Right lobe of liver (tissue), 6 donors: ENCODE results near the gene BOD1. TPM values are rescaled to one million over a fixed set of nuclear protein-coding genes. Genes with fewer than 3 reads are reported as not detected.

Source experiments
- ATAC-seq, 4 donors: fragments of 200-7000 bp; cut with Tn5 transposase; one replicate each; pipeline ENCODE4 v1.9.1; 2020; ENCODE audit warnings: mild to moderate bottlenecking in 4 of 4, moderate library complexity in 4 of 4
- DNase-seq, 3 donors: peaks; one replicate each; pipeline ENCODE4 v3.0.0-alpha.2; 2020
- H3K27ac ChIP-seq, 3 donors: fragments of 200-600 bp; one replicate each; pipeline ENCODE4 v1.8.0; 2022
- H3K27me3 ChIP-seq, 2 donors: fragments of 200-600 bp; one replicate each; pipeline ENCODE4 v1.8.0; 2022
- H3K36me3 ChIP-seq, 4 donors: fragments of 200-600 bp; sonication (generic) in 1 of 4; one replicate each; pipeline versions ENCODE4 v1.5.1 to v1.8.0; 2017 to 2022; ENCODE audit warnings: control low read depth in 1 of 4
- H3K4me1 ChIP-seq, 4 donors: fragments of 200-600 bp; sonication (generic) in 1 of 4; one replicate each; pipeline versions ENCODE4 v1.5.1 to v1.8.0; 2017 to 2022; ENCODE audit warnings: control low read depth in 1 of 4
- H3K4me3 ChIP-seq, 3 donors: fragments of 200-600 bp; one replicate each; pipeline ENCODE4 v1.8.0; 2022
- H3K9me3 ChIP-seq, 4 donors: fragments of 200-600 bp; sonication (generic) in 1 of 4; one replicate each; pipeline versions ENCODE4 v1.5.1 to v1.8.0; 2017 to 2022; ENCODE audit warnings: control low read depth in 1 of 4
- CTCF ChIP-seq, 4 donors: fragments of 200-600 bp in 3 of 4; fragments of 450-650 bp in 1 of 4; IDR thresholded peaks; one replicate each; pipeline versions ENCODE4 v1.5.1 to v1.8.0; 2016 to 2022; ENCODE audit warnings: antibody characterized with exemption in 4 of 4, mild to moderate bottlenecking in 2 of 4
- POLR2A ChIP-seq: fragments of 450-650 bp; IDR thresholded peaks from one replicate; pipeline ENCODE4 v1.6.1; 2017; ENCODE audit warnings: antibody characterized with exemption, mild to moderate bottlenecking
- WGBS: methylation state at CpG from one replicate; pipeline ENCODE4 v1.1.6; 2018; ENCODE audit warnings: low coverage, low lambda C conversion rate; ENCODE audit not compliant: insufficient coverage; ENCODE audit errors: missing lambda C conversion rate; 5-methylcytosine and 5-hydroxymethylcytosine counted together
- intact Hi-C, 2 donors: fragments of 100-400 bp; cut with DNase I; formaldehyde crosslinking; loops; one replicate each; pipeline versions ENCODE4 v1.11.2 to v1.14.1; 2022
- total RNA-seq, 6 experiments: library from RNA; depleted of rRNA in 2 of 6; stranded (reverse); fragments of >200 nt in 2 of 6; fragmentation: NEBNext Ultra II Directional in 3 of 6; extraction: Animal tissue kit (Norgen Biotek cat#: 25700) in 3 of 6; gene quantifications; one replicate each; pipeline versions ENCODE4 v1.1.0 to v1.2.4, GENCODE V29; 2016 to 2023
- donor health status: DM: no; HTN: yes; CAD: no.
- donor health status: DM: no; HTN: no; CAD: no.
- donor health status: DM: no; HTN: no; CAD: no.
- donor health status: DM: no; HTN: yes; CAD: no.
- donor health status: DM: no; HTN: yes; CAD: no.

BOD1 gene
- total RNA-seq, 6 experiments from 2014 or later = 15.3 to 24.3 (median 19.2) TPM

- H3K27me3 ChIP-seq = no peaks in the 10 kb centered on the region
- H3K9me3 ChIP-seq = no peaks in the 10 kb centered on the region
- intact Hi-C loops = no loop called here
- peaks cover 0 to 24% (median 11%) of the 10 kb centered on the region in 4 donors for H3K4me1 ChIP-seq
- no peaks in the 10 kb centered on the region for H3K36me3 ChIP-seq
- TF ChIP-seq POLR2A (no peak), CTCF (IDR thresholded peaks at IDR 0.05) (no peak)
- H3K4me3 ChIP-seq = no peak overlapping the region
- 50% methylated on average over 10 of the region's 11 CpGs for WGBS
- DNase-seq = peak; percentile 39 to 84 (median 77)
- peak overlapping the region in 1 of 3 donors; percentile 82 for H3K27ac ChIP-seq
- ATAC-seq = peak in 3 of 4 donors; percentile 4 to 52 (median 48)
Observed at GRCh38 chr5:173642895-173643481, 26.5 kb upstream of the BOD1 start.

- no peaks in the 10 kb centered on the region for H3K27me3 ChIP-seq
- peak; percentile 80 to 87 (median 83) for ATAC-seq
- peak overlapping the region in 2 of 3 donors; percentile 19 to 82 for H3K27ac ChIP-seq
- H3K4me1 ChIP-seq = peaks cover 0 to 24% (median 11%) of the 10 kb centered on the region in 4 donors
- TF ChIP-seq CTCF (IDR thresholded peaks at IDR 0.05) (no peak), POLR2A (no peak)
- intact Hi-C loops = no loop called here
- DNase-seq = peak; percentile 44 to 82 (median 78)
- H3K9me3 ChIP-seq = no peaks in the 10 kb centered on the region
- H3K4me3 ChIP-seq = no peak overlapping the region
- H3K36me3 ChIP-seq = no peaks in the 10 kb centered on the region
- WGBS = 44% methylated on average over 5 of the region's 9 CpGs
Observed at GRCh38 chr5:173642191-173642816, 25.9 kb upstream of the BOD1 start.

GRCh38 chr5:173640156-173640804, 23.8 kb upstream of the BOD1 start:
- no peak overlapping the region for H3K4me3 ChIP-seq
- no peaks in the 10 kb centered on the region for H3K27me3 ChIP-seq
- no peaks in the 10 kb centered on the region for H3K36me3 ChIP-seq
- peaks cover 0 to 24% (median 11%) of the 10 kb centered on the region in 4 donors for H3K4me1 ChIP-seq
- intact Hi-C loops = no loop called here
- ATAC-seq = no peak
- no peak overlapping the region for H3K27ac ChIP-seq
- DNase-seq = peak in 1 of 3 donors; percentile 8
- H3K9me3 ChIP-seq = no peaks in the 10 kb centered on the region
- WGBS = 33% methylated on average over 2 of the region's 4 CpGs
- TF ChIP-seq POLR2A (no peak), CTCF (IDR thresholded peaks at IDR 0.05) (no peak)

GRCh38 chr5:173638126-173639040, 21.9 kb upstream of the BOD1 start:
- no peak overlapping the region for H3K27ac ChIP-seq
- no peak overlapping the region for H3K4me3 ChIP-seq
- H3K9me3 ChIP-seq = no peaks in the 10 kb centered on the region
- no peak for TF ChIP-seq CTCF (IDR thresholded peaks at IDR 0.05)
- no peak for TF ChIP-seq POLR2A
- intact Hi-C loops = no loop called here
- no peaks in the 10 kb centered on the region for H3K36me3 ChIP-seq
- DNase-seq = no peak
- 63% methylated on average over 9 of the region's 10 CpGs for WGBS
- H3K4me1 ChIP-seq = peaks cover 0 to 22% (median 11%) of the 10 kb centered on the region in 4 donors
- ATAC-seq = peak in 1 of 4 donors; percentile 22
- H3K27me3 ChIP-seq = no peaks in the 10 kb centered on the region
